ENCODE results near the gene MBTD1.

GRCh38 chr17:51153210-51154072, 106.4 kb downstream of the MBTD1 start, which contains the start of gene NME1:
- TF ChIP-seq, protein P1, sequence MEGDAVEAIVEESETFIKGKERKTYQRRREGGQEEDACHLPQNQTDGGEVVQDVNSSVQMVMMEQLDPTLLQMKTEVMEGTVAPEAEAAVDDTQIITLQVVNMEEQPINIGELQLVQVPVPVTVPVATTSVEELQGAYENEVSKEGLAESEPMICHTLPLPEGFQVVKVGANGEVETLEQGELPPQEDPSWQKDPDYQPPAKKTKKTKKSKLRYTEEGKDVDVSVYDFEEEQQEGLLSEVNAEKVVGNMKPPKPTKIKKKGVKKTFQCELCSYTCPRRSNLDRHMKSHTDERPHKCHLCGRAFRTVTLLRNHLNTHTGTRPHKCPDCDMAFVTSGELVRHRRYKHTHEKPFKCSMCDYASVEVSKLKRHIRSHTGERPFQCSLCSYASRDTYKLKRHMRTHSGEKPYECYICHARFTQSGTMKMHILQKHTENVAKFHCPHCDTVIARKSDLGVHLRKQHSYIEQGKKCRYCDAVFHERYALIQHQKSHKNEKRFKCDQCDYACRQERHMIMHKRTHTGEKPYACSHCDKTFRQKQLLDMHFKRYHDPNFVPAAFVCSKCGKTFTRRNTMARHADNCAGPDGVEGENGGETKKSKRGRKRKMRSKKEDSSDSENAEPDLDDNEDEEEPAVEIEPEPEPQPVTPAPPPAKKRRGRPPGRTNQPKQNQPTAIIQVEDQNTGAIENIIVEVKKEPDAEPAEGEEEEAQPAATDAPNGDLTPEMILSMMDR (conservative IDR thresholded peaks at IDR 0.05; ENCODE audit: low read depth in 2 of 2), result peak; percentile 87 to 91
- TF ChIP-seq CREB1 (CRISPR knock-in tag; IDR thresholded peaks at IDR 0.05; ENCODE audit: low read depth) (peak; percentile 87), EZH2phosphoT487 (IDR thresholded peaks at IDR 0.05; ENCODE audit: unreplicated experiment) (no peak), REST (IDR thresholded peaks at IDR 0.05; ENCODE audit: unreplicated experiment) (peak; percentile 9), NANOG (IDR thresholded peaks at IDR 0.05; ENCODE audit: borderline replicate concordance) (no peak)
